Adrenal gland (tissue), 12 donors: ENCODE results near the gene ZNF236. TPM values are rescaled to one million over a fixed set of nuclear protein-coding genes. Genes with fewer than 3 reads are reported as not detected.
A peak's percentile ranks its signal among the peaks of the same experiment; 100 is the strongest.

Experiments
- DNase-seq, 7 donors: peaks; one replicate each; pipeline ENCODE4 v3.0.0-alpha.2; 2019 to 2020
- H3K27ac ChIP-seq, 5 donors: fragments of 200-600 bp; sonication (generic) in 4 of 5; 1 replicate in 3 of 5; 2 replicates in 2 of 5; pipeline versions ENCODE4 v1.5.1 to v1.8.0; 2016 to 2020; ENCODE audit warnings: mild to moderate bottlenecking in 1 of 5
- H3K27me3 ChIP-seq: fragments of 200-600 bp; 2 replicates; pipeline ENCODE4 v1.8.0; 2021
- H3K36me3 ChIP-seq, 2 donors: fragments of 200-600 bp; replicated peaks in 1 of 2; 1 replicate in 1 of 2; 2 replicates in 1 of 2; pipeline versions ENCODE4 v1.5.1 to v1.8.0; 2018 to 2022
- H3K4me1 ChIP-seq, 2 donors: fragments of 200-600 bp; replicated peaks in 1 of 2; 1 replicate in 1 of 2; 2 replicates in 1 of 2; pipeline versions ENCODE4 v1.5.1 to v1.8.0; 2018 to 2021
- H3K4me3 ChIP-seq, 4 donors: fragments of 200-600 bp; sonication (generic) in 3 of 4; one replicate each; pipeline ENCODE4 v1.5.1; 2016 to 2018
- H3K9me3 ChIP-seq, 3 donors: fragments of 200-600 bp; sonication (generic) in 1 of 3; replicated peaks in 1 of 3; 1 replicate in 2 of 3; 2 replicates in 1 of 3; pipeline versions ENCODE4 v1.5.1 to v1.8.0; 2016 to 2021
- CTCF ChIP-seq, 6 experiments: fragments of 450-650 bp in 4 of 6; fragments of 200-600 bp in 2 of 6; sonication (generic) in 1 of 6; IDR thresholded peaks; 1 replicate in 5 of 6; 2 replicates in 1 of 6; pipeline versions ENCODE4 v1.5.1 to v1.8.0; 2016 to 2021; ENCODE audit warnings: antibody characterized with exemption in 6 of 6, mild to moderate bottlenecking in 2 of 6, moderate library complexity in 1 of 6
- POLR2A ChIP-seq, 2 donors: fragments of 450-650 bp; IDR thresholded peaks; one replicate each; pipeline ENCODE4 v1.6.1; 2017; ENCODE audit warnings: antibody characterized with exemption in 2 of 2, mild to moderate bottlenecking in 2 of 2, moderate library complexity in 1 of 2
- WGBS, 4 donors: extraction: QIAGEN DNeasy Blood & Tissue Kit in 2 of 4; methylation state at CpG; one replicate each; pipeline versions ENCODE4 v1.1.5 to v1.1.7; 2013 to 2017; 5-methylcytosine and 5-hydroxymethylcytosine counted together
- intact Hi-C, 2 donors: fragments of 100-400 bp; cut with DNase I; formaldehyde crosslinking; loops; one replicate each; pipeline versions ENCODE4 v1.14.1 to v1.15.0; 2022 to 2023
- polyA plus RNA-seq, 3 donors: library from polyadenylated mRNA; stranded (reverse); fragments of 200-250 nt in 2 of 3; fragments of 350-450 nt in 1 of 3; fragmentation: Illumina TruSeq in 1 of 3; extraction: RNeasy Lipid Tissue Mini Kit (QIAGEN cat#74804) in 1 of 3; gene quantifications; one replicate each; pipeline ENCODE4 v1.2.3, GENCODE V29; 2013 to 2014
- total RNA-seq, 9 donors: library from RNA; depleted of rRNA in 4 of 9; stranded (reverse); fragments of >200 nt in 4 of 9; fragments of 120-200 nt in 1 of 9; fragmentation: NEBNext Ultra II Directional in 1 of 9; extraction: Animal tissue kit (Norgen Biotek cat#: 25700) in 1 of 9; gene quantifications; one replicate each; pipeline versions ENCODE4 v1.1.0 to v1.2.4, GENCODE V29; 2013 to 2023
- donor health status: healthy with polysubstance abuse.
- donor health status: Bipolar disorder and iron deficiency.
- donor health status: DM: yes; HTN: yes; CAD: no.
- donor health status: DM: no; HTN: no; CAD: no.
- donor health status: DM: no; HTN: no; CAD: no.
- donor health status: DM: yes; HTN: yes; CAD: no.

Gene ZNF236
- total and polyA plus RNA-seq, 12 donors, result 2.7 to 35.2 (median 8.1) TPM

- 71 to 90% (median 76%) methylated on average over 5 to 8 of the region's 8 CpGs for WGBS, 4 donors
- Histone ChIP-seq H3K4me3 (no peak overlapping the region), H3K27ac (no peak overlapping the region), H3K36me3 (no peaks in the 10 kb centered on the region), H3K9me3 (no peaks in the 10 kb centered on the region), H3K4me1 (peaks cover 6 to 12% of the 10 kb centered on the region in 2 donors), H3K27me3 (no peaks in the 10 kb centered on the region)
- peak in 1 of 7 donors; percentile 48 for DNase-seq
- no peak for TF ChIP-seq POLR2A (IDR thresholded peaks at IDR 0.05)
- TF ChIP-seq CTCF (IDR thresholded peaks at IDR 0.05), result no peak
- intact Hi-C loops, result no loop called here
Observed at GRCh38 chr18:76816127-76816526, 6.2 kb upstream of the ZNF236 start.

- intact Hi-C loops, result no loop called here
- TF ChIP-seq POLR2A (IDR thresholded peaks at IDR 0.05) (no peak), CTCF (IDR thresholded peaks at IDR 0.05) (no peak)
- WGBS, 4 donors, result 92 to 96% (median 94%) methylated on average over 17 of the region's 17 CpGs
- no peaks in the 10 kb centered on the region for H3K9me3 ChIP-seq
- H3K4me3 ChIP-seq, result no peak overlapping the region
- DNase-seq, result peak in 1 of 7 donors; percentile 44
- H3K4me1 ChIP-seq, result peaks cover 10 to 14% of the 10 kb centered on the region in 2 donors
- H3K36me3 ChIP-seq, result no peaks in the 10 kb centered on the region
- no peak overlapping the region for H3K27ac ChIP-seq
- no peaks in the 10 kb centered on the region for H3K27me3 ChIP-seq
Observed at GRCh38 chr18:76817888-76818611, 4.3 kb upstream of the ZNF236 start.

- intact Hi-C loops, result no loop called here
- WGBS, 4 donors, result 91 to 93% (median 93%) methylated on average over 11 of the region's 11 CpGs
- no peak overlapping the region for H3K27ac ChIP-seq
- no peaks in the 10 kb centered on the region for H3K36me3 ChIP-seq
- H3K27me3 ChIP-seq, result no peaks in the 10 kb centered on the region
- DNase-seq, result peak in 1 of 7 donors; percentile 47
- no peak for TF ChIP-seq CTCF (IDR thresholded peaks at IDR 0.05)
- no peak for TF ChIP-seq POLR2A (IDR thresholded peaks at IDR 0.05)
- H3K4me1 ChIP-seq, result peaks cover 22 to 28% of the 10 kb centered on the region in 2 donors
- no peaks in the 10 kb centered on the region for H3K9me3 ChIP-seq
- H3K4me3 ChIP-seq, result no peak overlapping the region
Observed at GRCh38 chr18:76819411-76820136, 2.8 kb upstream of the ZNF236 start.

GRCh38 chr18:76821356-76821874 lies 942 bp upstream of the ZNF236 start:
- WGBS, 4 donors, result 0 to 2% (median 1%) methylated on average over 11 to 12 of the region's 12 CpGs
- no peak for TF ChIP-seq CTCF (IDR thresholded peaks at IDR 0.05)
- no peak for TF ChIP-seq POLR2A (IDR thresholded peaks at IDR 0.05)

More at GRCh38 chr18:76821356-76821874, 942 bp upstream of the ZNF236 start:
- Histone ChIP-seq H3K9me3 (no peaks in the 10 kb centered on the region), H3K27me3 (no peaks in the 10 kb centered on the region), H3K4me3 (peak overlapping the region; percentile 54 to 96 (median 90)), H3K36me3 (no peaks in the 10 kb centered on the region), H3K4me1 (peaks cover 22 to 28% of the 10 kb centered on the region in 2 donors), H3K27ac (peak overlapping the region in 4 of 5 donors; percentile 88 to 99 (median 92))
- no peak for DNase-seq
- intact Hi-C loops, result no loop called here
